ELR (cell line): ENCODE data around the gene MAPRE3.

ENCODE experiments used
- DNase-seq: peaks from one replicate; pipeline ENCODE4 v3.0.0-alpha.2; 2015; ENCODE audit warnings: low read depth

The MAPRE3 gene

GRCh38 chr2:27014771-27015433 lies 44.5 kb downstream of the MAPRE3 start:
- no peak for DNase-seq

GRCh38 chr2:27016801-27017325 lies 46.4 kb downstream of the MAPRE3 start:
- DNase-seq, result peak; percentile 76

DNA sequence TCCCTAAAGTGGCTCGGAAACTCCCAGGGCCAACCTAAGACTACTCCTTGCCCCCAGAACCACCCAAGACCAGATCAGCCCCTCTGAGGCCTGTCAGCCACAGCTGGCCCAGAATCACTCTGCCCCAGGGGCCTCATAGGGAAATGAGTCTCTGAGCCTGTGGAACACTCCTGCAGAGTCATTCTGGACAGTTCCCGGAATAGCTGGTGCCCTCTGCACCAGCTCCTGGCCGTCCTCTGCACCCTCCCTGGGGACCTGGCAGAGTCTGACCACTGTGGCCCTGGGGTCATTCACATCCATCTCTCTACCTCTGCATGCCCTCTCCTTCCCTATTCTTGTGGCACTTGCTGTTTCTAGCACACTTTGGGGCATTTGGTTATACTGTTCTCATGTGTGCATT lies 47.7 kb downstream of the MAPRE3 start:
- DNase-seq, result no peak

GRCh38 chr2:27019459-27019858 lies 49.0 kb downstream of the MAPRE3 start:
- no peak for DNase-seq

GRCh38 chr2:27019931-27020855 lies 49.8 kb downstream of the MAPRE3 start:
- no peak for DNase-seq

DNA sequence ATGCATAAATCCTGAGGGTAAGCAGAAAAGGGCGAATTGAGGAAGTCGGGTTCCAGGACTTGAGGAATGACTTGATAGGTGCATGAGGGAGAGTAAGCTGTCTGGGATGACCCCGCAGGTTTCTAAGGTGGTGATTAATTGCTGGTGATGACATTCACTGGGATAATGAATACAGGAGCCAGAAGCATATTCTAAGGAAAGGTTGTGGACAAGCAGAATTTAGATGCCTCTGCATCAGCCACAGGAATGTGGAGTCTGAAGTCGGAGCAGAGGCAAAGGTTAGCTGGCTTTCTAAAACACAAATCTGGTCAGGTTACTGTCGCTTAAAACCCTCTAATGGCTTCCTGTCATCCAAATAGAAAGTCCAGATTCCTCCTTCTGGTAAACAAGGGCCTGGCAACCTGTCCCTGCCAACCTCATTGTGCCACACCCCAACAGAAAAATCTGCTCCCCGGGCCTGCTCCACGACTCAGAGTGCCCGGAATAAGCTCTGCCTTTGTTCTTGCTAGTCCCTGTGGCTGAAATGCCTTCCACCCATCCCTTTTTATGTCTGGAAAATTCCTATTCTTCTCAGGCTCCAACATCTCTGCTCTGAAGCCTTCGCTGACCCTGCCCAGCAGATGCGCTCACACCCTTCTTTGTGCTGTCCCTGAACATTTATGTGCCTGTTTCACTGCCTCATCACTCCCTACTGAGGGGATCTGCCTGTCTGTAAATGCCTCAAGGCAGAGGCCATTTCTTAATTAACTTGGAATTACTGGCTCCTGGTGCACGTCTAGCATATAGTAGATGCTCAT lies 51.0 kb downstream of the MAPRE3 start:
- peak; percentile 14 for DNase-seq

GRCh38 chr2:27023740-27024139 lies 53.3 kb downstream of the MAPRE3 start:
- no peak for DNase-seq

DNA sequence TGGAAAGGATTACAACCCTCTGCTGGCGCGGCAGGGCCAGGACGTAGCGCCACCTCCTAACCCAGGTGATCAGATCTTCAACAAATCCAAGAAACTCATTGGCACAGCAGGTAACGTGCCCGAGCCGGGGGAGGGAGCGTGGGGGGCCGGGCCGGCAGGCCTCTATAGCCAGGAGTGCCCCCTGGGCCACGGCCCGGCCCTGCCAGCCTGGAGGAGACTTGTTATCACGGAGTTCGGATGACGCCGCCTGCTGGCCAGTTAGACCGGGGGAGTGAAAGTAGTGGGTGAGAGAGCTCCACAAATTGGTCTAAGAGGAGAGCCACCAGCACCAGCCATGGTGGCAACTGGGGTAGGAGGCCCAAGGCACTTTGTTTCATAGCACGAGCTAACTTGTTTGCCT lies 53.8 kb downstream of the MAPRE3 start:
- peak; percentile 11 for DNase-seq

GRCh38 chr2:27024812-27025211 lies 54.4 kb downstream of the MAPRE3 start:
- DNase-seq, result no peak

- DNase-seq, result no peak
Measured at GRCh38 chr2:27025281-27025800, 54.9 kb downstream of the MAPRE3 start.

GRCh38 chr2:27025861-27026851 lies 55.7 kb downstream of the MAPRE3 start:
- DNase-seq, result no peak

DNA sequence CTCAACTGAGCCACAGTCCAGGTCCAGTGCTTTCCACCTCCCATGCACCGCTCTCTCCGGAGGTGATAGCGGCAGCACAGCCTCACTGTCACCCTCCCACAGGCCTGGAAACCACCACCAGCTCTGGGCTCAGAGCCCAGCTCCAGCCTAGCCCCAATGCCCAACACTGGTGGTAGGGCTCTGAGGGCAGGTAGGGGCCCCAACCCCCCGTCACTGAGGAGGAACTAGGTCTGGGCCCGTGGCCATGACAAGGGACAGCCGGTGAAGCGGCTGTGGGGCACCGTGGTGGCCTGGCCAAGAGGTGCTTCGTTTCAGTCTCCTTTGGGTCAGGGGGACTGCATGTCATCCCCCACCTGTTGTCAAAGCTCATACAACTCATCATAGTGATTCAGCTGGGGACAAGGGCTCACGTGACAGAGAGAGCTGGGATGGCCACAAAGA lies 56.8 kb downstream of the MAPRE3 start:
- DNase-seq, result no peak

- DNase-seq, result peak; percentile 39
Measured at GRCh38 chr2:27029051-27029450, 58.6 kb downstream of the MAPRE3 start.

GRCh38 chr2:27032495-27033252 lies 62.2 kb downstream of the MAPRE3 start, which contains the start of gene TMEM214:
TMEM214 (plus strand) TSS chr2:27032965; CDS start chr2:27033016, 51 bp downstream.
- peak; percentile 87 for DNase-seq

DNA sequence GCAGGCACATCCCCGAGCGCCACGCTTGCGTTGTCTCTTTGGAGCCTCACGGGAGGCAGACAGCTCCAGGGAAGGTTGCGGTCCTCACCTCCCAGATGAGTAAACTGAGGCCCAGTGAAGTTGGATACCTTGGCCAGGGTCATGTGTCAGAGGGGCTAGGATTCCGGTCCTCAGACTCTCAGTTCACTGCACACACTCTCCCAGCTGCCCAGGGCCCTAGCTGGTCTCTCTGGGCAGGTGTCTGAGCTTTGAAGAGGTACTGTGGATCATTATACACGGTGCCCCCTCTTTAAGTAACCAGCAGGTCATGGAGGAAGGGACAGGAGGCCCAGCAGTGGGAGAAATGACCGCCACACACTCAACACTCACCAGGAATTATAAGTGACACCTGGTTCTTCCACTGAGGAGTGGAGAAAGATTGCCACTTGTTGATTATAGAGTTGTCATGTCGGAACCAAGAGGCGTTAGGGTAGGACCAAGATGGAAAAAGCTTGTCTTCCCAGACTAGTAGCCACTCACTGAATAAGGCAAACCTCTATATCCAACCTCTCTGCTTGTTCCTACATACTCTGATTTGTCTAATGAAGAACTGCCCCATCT lies 62.9 kb downstream of the MAPRE3 start:
- DNase-seq, result no peak

- DNase-seq, result no peak
Measured at GRCh38 chr2:27038012-27038411, 67.6 kb downstream of the MAPRE3 start.

- DNase-seq, result no peak
Measured at GRCh38 chr2:27038631-27039339, 68.3 kb downstream of the MAPRE3 start.

DNA sequence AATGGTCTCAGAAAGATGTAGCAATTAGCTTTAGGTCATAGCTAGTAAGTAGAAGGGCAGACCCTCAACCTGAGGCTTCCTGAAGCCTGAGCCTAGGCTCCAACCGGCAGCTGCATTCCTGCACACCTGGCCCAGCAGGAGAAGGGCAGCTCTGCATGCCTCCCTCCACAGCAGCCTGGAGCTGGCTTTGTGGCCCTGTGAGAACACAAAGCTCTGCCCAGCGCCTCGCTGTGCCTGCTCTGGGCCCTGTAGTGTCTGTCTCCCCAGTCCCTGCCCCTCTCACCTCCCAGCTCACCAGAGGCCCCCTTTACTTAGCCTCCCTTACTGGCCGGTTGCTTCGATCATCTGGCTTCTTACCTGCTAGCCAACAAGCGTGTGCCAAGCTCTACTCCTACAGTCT lies 69.0 kb downstream of the MAPRE3 start:
- DNase-seq, result no peak

DNA sequence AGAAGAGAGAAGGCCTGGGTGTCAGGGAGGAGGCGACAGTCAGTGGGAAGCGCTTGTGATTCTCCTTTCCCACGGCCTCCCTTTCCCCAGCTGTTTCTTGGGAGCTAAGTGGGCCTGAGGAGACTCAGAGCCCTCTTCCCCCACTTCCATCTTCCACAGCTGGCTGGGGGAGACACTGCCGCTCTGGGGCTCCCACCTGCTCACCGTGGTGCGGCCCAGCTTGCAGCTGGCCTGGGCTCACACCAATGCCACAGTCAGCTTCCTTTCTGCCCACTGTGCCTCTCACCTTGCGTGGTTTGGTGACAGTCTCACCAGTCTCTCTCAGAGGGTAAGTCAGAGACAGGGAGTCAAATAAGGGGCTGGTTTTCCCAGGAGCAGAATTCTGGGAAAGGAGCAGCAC lies 69.4 kb downstream of the MAPRE3 start:
- no peak for DNase-seq
